HG02642 (cell line): ENCODE data around the gene SLC1A3.
A peak's percentile ranks its signal among the peaks of the same experiment; 100 is the strongest.

Experiments
- ATAC-seq: cut with Tn5 transposase; IDR thresholded peaks from one replicate; pipeline ENCODE4 v1.9.1; 2021; ENCODE audit warnings: mild to moderate bottlenecking; ENCODE audit not compliant: unreplicated experiment, poor library complexity

Gene SLC1A3

GRCh38 chr5:36599986-36600779 is 6.2 kb upstream of the SLC1A3 start:
- no peak for ATAC-seq

- ATAC-seq: no peak
Observed at GRCh38 chr5:36600917-36601527, 5.4 kb upstream of the SLC1A3 start.

- ATAC-seq: no peak
Observed at GRCh38 chr5:36602704-36603321, 3.6 kb upstream of the SLC1A3 start.

GRCh38 chr5:36605241-36605640 is 1.2 kb upstream of the SLC1A3 start:
- no peak for ATAC-seq

- peak; percentile 30 for ATAC-seq
Observed at GRCh38 chr5:36606036-36606427, 374 bp upstream of the SLC1A3 start.

- ATAC-seq: no peak
Observed at GRCh38 chr5:36607114-36607571, 737 bp downstream of the SLC1A3 start.

- ATAC-seq: no peak
Observed at GRCh38 chr5:36607838-36608783, 1.7 kb downstream of the SLC1A3 start.

GRCh38 chr5:36610621-36611020 is 4.2 kb downstream of the SLC1A3 start:
- no peak for ATAC-seq

- ATAC-seq: no peak
Observed at GRCh38 chr5:36611520-36612274, 5.3 kb downstream of the SLC1A3 start.

- no peak for ATAC-seq
Observed at GRCh38 chr5:36613241-36613640, 6.8 kb downstream of the SLC1A3 start.

GRCh38 chr5:36613771-36614656 is 7.6 kb downstream of the SLC1A3 start:
- ATAC-seq: no peak

- ATAC-seq: no peak
Observed at GRCh38 chr5:36614657-36615308, 8.4 kb downstream of the SLC1A3 start.

- no peak for ATAC-seq
Observed at GRCh38 chr5:36619012-36619635, 12.7 kb downstream of the SLC1A3 start.

- ATAC-seq: no peak
Observed at GRCh38 chr5:36621985-36622384, 15.6 kb downstream of the SLC1A3 start.

- ATAC-seq: no peak
Observed at GRCh38 chr5:36623832-36624231, 17.4 kb downstream of the SLC1A3 start.

GRCh38 chr5:36624277-36624676 is 17.9 kb downstream of the SLC1A3 start:
- ATAC-seq: no peak

GRCh38 chr5:36628695-36629094 is 22.3 kb downstream of the SLC1A3 start:
- ATAC-seq: no peak

GRCh38 chr5:36629729-36630128 is 23.3 kb downstream of the SLC1A3 start:
- ATAC-seq: no peak
